ENCODE data around the gene ICA1L. TPM values are rescaled to one million over a fixed set of nuclear protein-coding genes. Genes with fewer than 3 reads are reported as not detected.

The ICA1L gene
- total and polyA plus RNA-seq, 7 donors = 0.65 to 5.5 (median 5.0) TPM

- Histone ChIP-seq H3K4me3 (no peak overlapping the region), H3K27me3 (ENCODE audit: insufficient read depth in 3 of 3, low read length in 2 of 3) (no peaks in the 10 kb centered on the region), H3K36me3 (ENCODE audit: insufficient read depth in 1 of 2, low read depth in 1 of 2) (no peaks in the 10 kb centered on the region), H3K4me1 (no peaks in the 10 kb centered on the region), H3K9me3 (peaks cover 3% of the 10 kb centered on the region), H3K27ac (no peak overlapping the region)
- intact Hi-C loops (cut with DNase I) = loop anchor here in 1 of 2 donors (10.0 kb wide), 1 partner anchor 147 kb away; no protein-coding TSS in a partner anchor
- TF ChIP-seq CTCF (IDR thresholded peaks at IDR 0.05) = no peak
- 92 to 95% (median 94%) methylated on average over 9 of the region's 9 CpGs for WGBS, 3 donors
- ATAC-seq (no peak), DNase-seq (no peak)
These were observed 23.7 kb downstream of the ICA1L start for GRCh38 chr2:202847693-202848524.

- intact Hi-C loops (cut with DNase I) = loop anchor here in 1 of 2 donors (10.0 kb wide), 1 partner anchor 150 kb away; no protein-coding TSS in a partner anchor
- peaks cover 12% of the 10 kb centered on the region for H3K9me3 ChIP-seq
- H3K27me3 ChIP-seq (ENCODE audit: insufficient read depth in 3 of 3, low read length in 2 of 3) = no peaks in the 10 kb centered on the region
- ATAC-seq = no peak
- no peak for TF ChIP-seq CTCF (IDR thresholded peaks at IDR 0.05)
- DNase-seq = no peak
- 75 to 79% (median 78%) methylated on average over 2 of the region's 2 CpGs for WGBS, 3 donors
- H3K36me3 ChIP-seq (ENCODE audit: insufficient read depth in 1 of 2, low read depth in 1 of 2) = no peaks in the 10 kb centered on the region
- no peak overlapping the region for H3K4me3 ChIP-seq
- no peak overlapping the region for H3K27ac ChIP-seq
- H3K4me1 ChIP-seq = no peaks in the 10 kb centered on the region
These were observed 26.9 kb downstream of the ICA1L start for GRCh38 chr2:202844656-202845055.

GRCh38 chr2:202842690-202843089 lies 28.9 kb downstream of the ICA1L start:
- intact Hi-C loops (cut with DNase I) = loop anchor here in 1 of 2 donors (10.0 kb wide), 1 partner anchor 152 kb away; no protein-coding TSS in a partner anchor
- no peak for ATAC-seq

GRCh38 chr2:202841090-202841867 lies 30.3 kb downstream of the ICA1L start:
- H3K9me3 ChIP-seq = peaks cover 12% of the 10 kb centered on the region
- H3K36me3 ChIP-seq (ENCODE audit: insufficient read depth in 1 of 2, low read depth in 1 of 2) = no peaks in the 10 kb centered on the region
- ATAC-seq = no peak
- no peak for TF ChIP-seq CTCF (IDR thresholded peaks at IDR 0.05)
- 82 to 89% (median 88%) methylated on average over 11 of the region's 11 CpGs for WGBS, 3 donors
- H3K4me1 ChIP-seq = no peaks in the 10 kb centered on the region
- H3K27me3 ChIP-seq (ENCODE audit: insufficient read depth in 3 of 3, low read length in 2 of 3) = no peaks in the 10 kb centered on the region
- no peak for DNase-seq
- intact Hi-C loops (cut with DNase I) = loop anchor here in 1 of 2 donors (10.0 kb wide), 1 partner anchor 154 kb away; no protein-coding TSS in a partner anchor
- no peak overlapping the region for H3K4me3 ChIP-seq
- H3K27ac ChIP-seq = no peak overlapping the region

More at GRCh38 chr2:202842690-202843089, 28.9 kb downstream of the ICA1L start:
- no peak for DNase-seq
- H3K27ac ChIP-seq = no peak overlapping the region
- no peaks in the 10 kb centered on the region for H3K27me3 ChIP-seq (ENCODE audit: insufficient read depth in 3 of 3, low read length in 2 of 3)
- no peak overlapping the region for H3K4me3 ChIP-seq
- H3K4me1 ChIP-seq = no peaks in the 10 kb centered on the region
- H3K36me3 ChIP-seq (ENCODE audit: insufficient read depth in 1 of 2, low read depth in 1 of 2) = no peaks in the 10 kb centered on the region
- TF ChIP-seq CTCF (IDR thresholded peaks at IDR 0.05) = no peak
- peaks cover 12% of the 10 kb centered on the region for H3K9me3 ChIP-seq

Measured in psoas muscle (tissue), 8 donors.